Ectodermal cell (in vitro differentiated cells): Measurements from ENCODE around the gene ATP2C2.

Experiments used
- H3K27ac ChIP-seq: 2 replicates; pipeline ENCODE4 v1.7.0; 2013; ENCODE audit warnings: mild to moderate bottlenecking, low read depth, low read length; ENCODE audit not compliant: insufficient read depth, poor library complexity, severe bottlenecking
- H3K27me3 ChIP-seq: 2 replicates; pipeline ENCODE4 v1.7.0; 2013; ENCODE audit warnings: mild to moderate bottlenecking, low read length; ENCODE audit not compliant: insufficient read depth, control insufficient read depth, poor library complexity, severe bottlenecking
- H3K36me3 ChIP-seq: one replicate; pipeline ENCODE4 v1.7.0; 2013; ENCODE audit warnings: low read length; ENCODE audit not compliant: control insufficient read depth, insufficient read depth
- H3K4me1 ChIP-seq: one replicate; pipeline ENCODE4 v1.7.0; 2013; ENCODE audit warnings: low read length; ENCODE audit not compliant: control insufficient read depth, insufficient read depth
- H3K4me3 ChIP-seq: 2 replicates; pipeline ENCODE4 v1.7.0; 2013; ENCODE audit warnings: low read depth, low read length, control low read depth; ENCODE audit not compliant: insufficient read depth
- H3K9me3 ChIP-seq: 2 replicates; pipeline ENCODE4 v1.7.0; 2013; ENCODE audit warnings: mild to moderate bottlenecking, low read length, moderate library complexity; ENCODE audit not compliant: control insufficient read depth
- WGBS, 2 experiments: methylation state at CpG; one replicate each; pipeline ENCODE4 v1.1.7; 2013; ENCODE audit warnings: missing lambda C conversion rate in 2 of 2; 5-methylcytosine and 5-hydroxymethylcytosine counted together

ATP2C2 gene

GRCh38 chr16:84503751-84504395 lies 135.5 kb downstream of the ATP2C2 start:
- no peaks in the 10 kb centered on the region for H3K9me3 ChIP-seq
- H3K27ac ChIP-seq: no peak overlapping the region
- 49% methylated on average over 13 of the region's 13 CpGs for WGBS, 2 experiments
- peaks cover 8% of the 10 kb centered on the region for H3K4me1 ChIP-seq
- H3K27me3 ChIP-seq: no peaks in the 10 kb centered on the region
- H3K36me3 ChIP-seq: no peaks in the 10 kb centered on the region
- H3K4me3 ChIP-seq: peak overlapping the region; percentile 83

GRCh38 chr16:84504420-84505248 lies 136.3 kb downstream of the ATP2C2 start, which contains the start of gene MEAK7:
TSS of gene MEAK7 (minus strand) at chr16:84504659. CDS start at chr16:84498086, 6,573 bp downstream.
- Histone ChIP-seq H3K4me1 (peaks cover 8% of the 10 kb centered on the region), H3K27ac (peak within 1 kb of the TSS; percentile 36), H3K4me3 (peak within 1 kb of the TSS; percentile 83), H3K27me3 (no peaks in the 10 kb centered on the region), H3K9me3 (no peaks in the 10 kb centered on the region), H3K36me3 (no peaks in the 10 kb centered on the region)
- 9 to 10% methylated on average over 44 to 45 of the region's 45 CpGs for WGBS, 2 experiments

GRCh38 chr16:84505249-84506187 lies 137.2 kb downstream of the ATP2C2 start:
- Histone ChIP-seq H3K4me1 (peaks cover 8% of the 10 kb centered on the region), H3K27me3 (no peaks in the 10 kb centered on the region), H3K27ac (no peak overlapping the region), H3K36me3 (no peaks in the 10 kb centered on the region), H3K4me3 (peak overlapping the region; percentile 83), H3K9me3 (no peaks in the 10 kb centered on the region)
- 88 to 89% methylated on average over 33 of the region's 33 CpGs for WGBS, 2 experiments

GRCh38 chr16:84507011-84507982 lies 139.0 kb downstream of the ATP2C2 start:
- H3K9me3 ChIP-seq: no peaks in the 10 kb centered on the region
- no peak overlapping the region for H3K4me3 ChIP-seq
- peaks cover 8% of the 10 kb centered on the region for H3K4me1 ChIP-seq
- H3K27ac ChIP-seq: no peak overlapping the region
- H3K27me3 ChIP-seq: no peaks in the 10 kb centered on the region
- H3K36me3 ChIP-seq: no peaks in the 10 kb centered on the region
- 91 to 93% methylated on average over 27 of the region's 27 CpGs for WGBS, 2 experiments

- Histone ChIP-seq H3K27ac (no peak overlapping the region), H3K4me1 (peaks cover 8% of the 10 kb centered on the region), H3K27me3 (no peaks in the 10 kb centered on the region), H3K36me3 (no peaks in the 10 kb centered on the region), H3K4me3 (no peak overlapping the region), H3K9me3 (no peaks in the 10 kb centered on the region)
- 93 to 94% methylated on average over 8 of the region's 8 CpGs for whole genome bisulfite sequencing, 2 experiments
Measured at GRCh38 chr16:84508502-84508901, 140.2 kb downstream of the ATP2C2 start.

- 74 to 75% methylated on average over 20 of the region's 20 CpGs for WGBS, 2 experiments
- no peaks in the 10 kb centered on the region for H3K27me3 ChIP-seq
- no peaks in the 10 kb centered on the region for H3K9me3 ChIP-seq
- peaks cover 8% of the 10 kb centered on the region for H3K4me1 ChIP-seq
- no peak overlapping the region for H3K27ac ChIP-seq
- no peak overlapping the region for H3K4me3 ChIP-seq
- no peaks in the 10 kb centered on the region for H3K36me3 ChIP-seq
Measured at GRCh38 chr16:84509032-84509950, 141.0 kb downstream of the ATP2C2 start.

- no peak overlapping the region for H3K27ac ChIP-seq
- no peaks in the 10 kb centered on the region for H3K27me3 ChIP-seq
- peaks cover 10% of the 10 kb centered on the region for H3K4me1 ChIP-seq
- H3K4me3 ChIP-seq: no peak overlapping the region
- no peaks in the 10 kb centered on the region for H3K36me3 ChIP-seq
- H3K9me3 ChIP-seq: no peaks in the 10 kb centered on the region
- WGBS, 2 experiments: 17 to 18% methylated on average over 21 of the region's 21 CpGs
Measured at GRCh38 chr16:84511180-84511800, 143.0 kb downstream of the ATP2C2 start.

- Histone ChIP-seq H3K4me3 (no peak overlapping the region), H3K36me3 (no peaks in the 10 kb centered on the region), H3K27me3 (no peaks in the 10 kb centered on the region), H3K4me1 (peaks cover 10% of the 10 kb centered on the region), H3K9me3 (no peaks in the 10 kb centered on the region), H3K27ac (no peak overlapping the region)
- 85 to 89% methylated on average over 13 of the region's 13 CpGs for WGBS, 2 experiments
Measured at GRCh38 chr16:84511831-84512230, 143.5 kb downstream of the ATP2C2 start.
